Omental fat pad (tissue), 4 donors: ENCODE data around the gene AFF3. TPM values are rescaled to one million over a fixed set of nuclear protein-coding genes. Genes with fewer than 3 reads are reported as not detected.

Source experiments
- ATAC-seq: fragments of 150-250 bp; one replicate; pipeline ENCODE4 v1.9.1; 2016; ENCODE audit warnings: mild to moderate bottlenecking, moderate library complexity; ENCODE audit not compliant: low FRiP score
- DNase-seq: peaks from one replicate; pipeline ENCODE4 v3.0.0-alpha.2; 2019; ENCODE audit warnings: low spot score
- CTCF ChIP-seq, 3 donors: fragments of 450-650 bp; IDR thresholded peaks; one replicate each; pipeline ENCODE4 v1.5.1; 2016 to 2017; ENCODE audit warnings: antibody characterized with exemption in 3 of 3, mild to moderate bottlenecking in 3 of 3, moderate library complexity in 2 of 3
- total RNA-seq, 4 donors: library from RNA; depleted of rRNA; stranded (reverse); fragments of >200 nt; gene quantifications; one replicate each; pipeline ENCODE4 v1.1.0, GENCODE V29; 2016

AFF3 gene
- total RNA-seq, 4 donors from 2014 or later, result 1.4 to 6.0 (median 2.7) TPM

DNA sequence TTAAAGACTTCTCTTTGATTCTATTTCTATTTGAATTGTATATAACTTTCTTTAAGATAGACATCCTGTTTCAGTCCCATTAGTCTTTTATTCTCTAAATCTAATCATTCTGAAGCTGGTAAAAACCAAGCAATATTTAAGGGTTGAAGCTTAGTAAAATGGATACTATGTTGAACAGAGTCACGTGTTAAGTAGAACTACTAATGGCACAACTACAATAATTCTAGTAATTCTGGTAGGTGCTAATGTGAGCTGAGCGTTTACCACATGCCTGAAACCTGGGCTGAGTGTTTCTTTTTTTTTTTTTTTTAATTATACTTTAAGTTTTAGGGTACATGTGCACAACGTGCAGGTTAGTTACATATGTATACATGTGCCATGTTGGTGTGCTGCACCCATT, 8.9 kb upstream of the AFF3 start:
- ATAC-seq (no peak), DNase-seq (no peak)
- no peak for TF ChIP-seq CTCF (IDR thresholded peaks at IDR 0.05)

GRCh38 chr2:100148883-100149282, 6.5 kb upstream of the AFF3 start:
- TF ChIP-seq CTCF (IDR thresholded peaks at IDR 0.05), result no peak
- DNase-seq, result no peak
- ATAC-seq, result no peak

- no peak for TF ChIP-seq CTCF (IDR thresholded peaks at IDR 0.05)
- DNase-seq, result no peak
- ATAC-seq, result no peak
These were observed 4.2 kb upstream of the AFF3 start for GRCh38 chr2:100146657-100146960.

DNA sequence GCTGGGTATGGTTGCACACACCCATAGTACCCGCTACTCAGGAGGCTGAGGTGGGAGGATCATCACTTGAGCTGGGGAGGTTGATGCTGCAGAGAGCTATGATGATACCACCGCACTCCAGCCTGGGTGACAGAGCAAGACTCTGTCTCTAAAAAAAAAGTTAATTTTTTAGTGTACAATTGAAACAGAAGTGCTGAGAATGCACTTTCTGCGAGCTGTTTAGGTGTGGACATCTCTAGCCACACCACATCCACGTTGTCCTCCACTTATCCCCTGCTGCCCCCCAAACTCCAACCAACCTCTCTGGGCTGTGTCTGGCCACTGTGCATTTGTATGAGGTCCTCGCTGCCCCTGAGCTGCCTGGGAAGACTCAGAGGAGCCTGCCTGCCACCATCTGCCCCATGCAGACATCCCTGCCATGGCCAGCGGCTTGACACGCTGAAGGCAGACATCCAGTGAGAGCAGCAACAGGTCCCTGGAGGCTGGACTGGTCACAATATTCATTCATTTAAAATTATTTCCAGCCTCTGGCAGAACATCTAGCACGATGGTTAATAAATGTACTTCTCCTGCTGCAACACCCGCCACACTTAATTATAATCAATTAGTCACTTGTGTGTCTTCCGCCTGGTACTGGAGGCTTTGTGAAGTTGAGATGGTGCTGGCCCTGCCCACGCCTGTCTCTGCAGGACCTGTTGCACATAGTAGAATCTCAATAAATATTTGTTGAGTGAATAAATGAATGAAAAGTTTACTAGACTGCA, 3.7 kb upstream of the AFF3 start:
- TF ChIP-seq CTCF (IDR thresholded peaks at IDR 0.05), result no peak
- DNase-seq (no peak), ATAC-seq (no peak)

DNA sequence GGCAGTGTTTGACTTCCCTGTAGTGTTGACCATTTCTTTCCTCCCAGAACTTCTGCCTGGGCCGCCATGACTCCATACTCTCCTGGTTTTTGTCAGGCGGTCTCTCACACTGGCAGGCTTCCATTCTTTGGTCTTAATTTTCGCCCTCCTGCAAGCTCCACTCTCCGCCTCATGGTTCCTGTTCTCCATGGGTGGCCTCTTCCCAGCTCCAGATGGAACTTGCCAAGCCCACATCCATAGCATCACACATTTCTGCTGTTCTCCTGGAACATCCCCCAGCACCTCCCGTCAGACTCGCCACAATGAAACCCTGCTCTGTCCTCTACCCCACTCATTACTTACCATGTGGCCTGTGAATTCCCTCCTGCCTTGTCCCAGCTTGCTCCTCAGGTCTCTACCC, 896 bp upstream of the AFF3 start:
- ATAC-seq (no peak), DNase-seq (no peak)
- no peak for TF ChIP-seq CTCF (IDR thresholded peaks at IDR 0.05)

DNA sequence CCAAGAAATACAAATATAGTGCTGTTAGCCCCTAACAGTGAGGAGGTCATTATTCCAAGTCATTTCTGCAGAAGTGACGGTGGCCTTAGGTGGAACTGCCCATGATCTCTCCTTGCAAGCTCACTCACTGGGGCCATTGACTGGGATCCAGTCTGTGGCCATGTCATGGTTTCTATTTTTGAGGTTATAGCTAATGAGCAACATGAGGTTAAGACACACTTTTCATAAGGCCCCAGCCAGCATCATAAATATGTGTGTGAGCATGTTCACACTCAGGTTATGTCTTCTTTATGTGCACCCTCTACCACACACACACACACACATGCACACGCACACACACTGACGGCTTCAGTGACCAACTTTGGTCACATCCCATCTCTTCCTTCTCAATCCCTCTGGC, 484 bp downstream of the AFF3 start:
- ATAC-seq, result no peak
- TF ChIP-seq CTCF (IDR thresholded peaks at IDR 0.05), result no peak
- DNase-seq, result no peak

- ATAC-seq (no peak), DNase-seq (no peak)
- no peak for TF ChIP-seq CTCF (IDR thresholded peaks at IDR 0.05)
These were observed 1.8 kb downstream of the AFF3 start for GRCh38 chr2:100140582-100140981.
